HG02943 (cell line): ENCODE results near the gene HSPG2.
"Not testable (repeated sequence)": the region's sequence is repeated elsewhere in the genome, so short reads cannot be mapped to it uniquely, and the experiment has no call there.

ENCODE experiments used
- ATAC-seq: cut with Tn5 transposase; IDR thresholded peaks from one replicate; pipeline ENCODE4 v1.9.1; 2021; ENCODE audit warnings: mild to moderate bottlenecking, low read depth, moderate library complexity; ENCODE audit not compliant: unreplicated experiment

The HSPG2 gene

GRCh38 chr1:21914880-21915640 is 22.1 kb downstream of the HSPG2 start:
- ATAC-seq, result no peak

GRCh38 chr1:21914450-21914849 is 22.7 kb downstream of the HSPG2 start:
- ATAC-seq, result no peak

- no peak for ATAC-seq
Observed at GRCh38 chr1:21913763-21914162, 23.3 kb downstream of the HSPG2 start.

GRCh38 chr1:21913258-21913657 is 23.9 kb downstream of the HSPG2 start:
- ATAC-seq, result no peak

GRCh38 chr1:21912038-21912758 is 24.9 kb downstream of the HSPG2 start:
- ATAC-seq, result no peak

- ATAC-seq, result no peak
Observed at GRCh38 chr1:21911205-21912001, 25.7 kb downstream of the HSPG2 start.

- ATAC-seq, result no peak
Observed at GRCh38 chr1:21910558-21911204, 26.4 kb downstream of the HSPG2 start.

- no peak for ATAC-seq
Observed at GRCh38 chr1:21909787-21910503, 27.2 kb downstream of the HSPG2 start.

- ATAC-seq, result no peak
Observed at GRCh38 chr1:21909286-21909759, 27.8 kb downstream of the HSPG2 start.

- not testable (repeated sequence) for ATAC-seq
Observed at GRCh38 chr1:21907737-21908534, 29.2 kb downstream of the HSPG2 start.

GRCh38 chr1:21907079-21907418 is 30.1 kb downstream of the HSPG2 start:
- ATAC-seq, result no peak

GRCh38 chr1:21906173-21907078 is 30.7 kb downstream of the HSPG2 start:
- ATAC-seq, result no peak

GRCh38 chr1:21904704-21905520 is 32.2 kb downstream of the HSPG2 start:
- ATAC-seq, result no peak

GRCh38 chr1:21904454-21904703 is 32.7 kb downstream of the HSPG2 start:
- no peak for ATAC-seq

- no peak for ATAC-seq
Observed at GRCh38 chr1:21903638-21904453, 33.3 kb downstream of the HSPG2 start.

- ATAC-seq, result no peak
Observed at GRCh38 chr1:21902026-21903012, 34.8 kb downstream of the HSPG2 start.
